Stimulated activated CD8-positive, alpha-beta memory T cell treated with anti-CD3 and anti-CD28 coated beads, Interleukin-7, amount 100 ng/mL, for 24 hours (primary cell): ENCODE results near the gene UBQLN2.
"Not testable (repeated sequence)": the region's sequence is repeated elsewhere in the genome, so short reads cannot be mapped to it uniquely, and the experiment has no call there.

Source experiments
- DNase-seq: peaks from one replicate; pipeline ENCODE4 v3.0.0-alpha.2; 2020; ENCODE audit warnings: low read depth

The UBQLN2 gene

GRCh38 chrX:56563231-56564161, at the start of gene UBQLN2:
TSS of gene UBQLN2 (plus strand) at chrX:56563627. CDS start at chrX:56563874, 247 bp downstream.
- peak; percentile 50 for DNase-seq

DNA sequence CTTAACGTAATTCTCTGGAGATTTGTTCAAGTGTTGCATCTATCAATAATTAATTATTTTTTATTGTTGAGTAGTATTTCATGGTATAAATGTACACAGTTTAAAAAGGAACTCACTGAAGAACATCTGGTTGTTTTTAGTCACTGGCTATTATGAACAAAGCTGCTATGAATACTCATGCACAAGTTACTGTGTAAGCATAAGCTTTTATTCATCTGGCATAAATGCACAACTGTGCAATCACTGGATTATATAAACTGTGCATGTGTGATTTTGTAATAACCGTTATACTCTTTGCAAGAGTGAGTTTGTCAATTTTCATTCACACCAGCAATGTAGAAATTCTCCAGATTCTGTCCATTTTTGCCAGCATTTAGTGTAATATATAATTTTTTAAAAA, 43.8 kb upstream of the UBQLN2 start:
- no peak for DNase-seq

DNA sequence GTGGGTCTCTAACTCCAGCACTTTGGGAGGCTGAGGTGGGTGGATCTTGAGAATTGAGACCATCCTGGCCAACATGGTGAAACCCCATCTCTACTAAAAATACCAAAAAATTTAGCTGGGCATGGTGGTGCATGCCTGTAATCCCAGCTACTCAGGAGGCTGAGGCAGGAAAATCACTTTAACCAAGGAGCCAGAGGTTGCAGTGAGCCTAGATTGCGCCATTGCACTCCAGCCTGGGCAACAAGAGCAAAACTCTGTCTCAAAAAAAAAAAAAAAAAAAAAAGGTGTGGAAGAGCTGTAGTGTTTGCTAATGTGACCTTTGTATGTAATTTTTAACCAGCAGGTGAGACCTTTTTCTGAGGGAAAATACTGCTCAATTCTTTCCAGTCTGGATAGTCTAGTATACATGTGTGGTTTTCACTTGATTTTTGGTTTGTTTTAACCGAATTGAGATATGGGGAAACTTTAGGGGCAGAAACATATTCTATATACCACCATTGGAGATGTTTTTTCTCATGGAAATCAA, 33.9 kb upstream of the UBQLN2 start:
- not testable (repeated sequence) for DNase-seq

DNA sequence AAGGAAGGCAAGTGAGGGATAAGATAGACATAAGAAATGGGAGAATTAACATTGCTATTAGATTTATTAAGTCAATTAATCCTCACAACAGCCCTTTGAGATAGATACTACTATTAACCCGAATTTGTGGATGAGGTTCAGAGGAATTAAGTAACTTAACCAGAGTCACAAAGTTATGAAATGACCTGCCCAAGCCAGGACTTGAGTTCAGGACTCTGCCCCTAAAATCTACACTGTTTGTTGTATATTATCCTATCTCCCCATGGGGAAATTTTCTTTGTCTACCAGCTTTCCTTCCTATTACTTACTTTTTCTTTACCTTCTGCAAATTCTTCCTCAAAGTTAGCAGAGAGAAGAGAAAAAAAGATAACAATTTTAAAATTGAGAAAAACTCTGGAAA, 33.4 kb upstream of the UBQLN2 start:
- no peak for DNase-seq

- no peak for DNase-seq
These were observed 12.8 kb upstream of the UBQLN2 start for GRCh38 chrX:56550667-56551066.

DNA sequence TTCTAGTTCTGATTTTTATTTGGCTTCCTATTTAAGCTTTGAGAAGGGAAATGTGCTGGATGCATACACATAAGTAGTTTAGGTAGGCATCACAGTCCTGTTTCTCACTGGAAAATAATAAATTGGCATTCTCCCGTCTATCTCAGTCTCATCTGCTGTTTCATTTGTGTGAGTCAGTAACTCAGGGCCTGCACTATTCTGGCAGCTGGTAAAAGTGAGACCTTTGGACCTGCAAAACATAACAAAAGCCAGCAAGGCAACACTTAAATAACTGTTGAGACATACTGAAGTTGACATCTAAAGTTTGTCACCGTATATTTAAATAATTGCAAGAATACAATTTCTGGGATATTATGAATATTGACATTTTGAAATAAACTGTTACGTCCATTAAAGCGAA, 8.6 kb upstream of the UBQLN2 start:
- no peak for DNase-seq

GRCh38 chrX:56557376-56557929, 6.0 kb upstream of the UBQLN2 start:
- no peak for DNase-seq

DNA sequence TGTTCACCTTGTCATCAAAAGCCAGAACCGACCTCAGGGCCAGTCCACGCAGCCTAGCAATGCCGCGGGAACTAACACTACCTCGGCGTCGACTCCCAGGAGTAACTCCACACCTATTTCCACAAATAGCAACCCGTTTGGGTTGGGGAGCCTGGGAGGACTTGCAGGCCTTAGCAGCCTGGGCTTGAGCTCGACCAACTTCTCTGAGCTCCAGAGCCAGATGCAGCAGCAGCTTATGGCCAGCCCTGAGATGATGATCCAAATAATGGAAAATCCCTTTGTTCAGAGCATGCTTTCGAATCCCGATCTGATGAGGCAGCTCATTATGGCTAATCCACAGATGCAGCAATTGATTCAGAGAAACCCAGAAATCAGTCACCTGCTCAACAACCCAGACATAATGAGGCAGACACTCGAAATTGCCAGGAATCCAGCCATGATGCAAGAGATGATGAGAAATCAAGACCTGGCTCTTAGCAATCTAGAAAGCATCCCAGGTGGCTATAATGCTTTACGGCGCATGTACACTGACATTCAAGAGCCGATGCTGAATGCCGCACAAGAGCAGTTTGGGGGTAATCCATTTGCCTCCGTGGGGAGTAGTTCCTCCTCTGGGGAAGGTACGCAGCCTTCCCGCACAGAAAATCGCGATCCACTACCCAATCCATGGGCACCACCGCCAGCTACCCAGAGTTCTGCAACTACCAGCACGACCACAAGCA, 898 bp downstream of the UBQLN2 start:
- DNase-seq: no peak

- no peak for DNase-seq
These were observed 1.8 kb downstream of the UBQLN2 start for GRCh38 chrX:56564921-56565840.

- no peak for DNase-seq
These were observed 6.1 kb downstream of the UBQLN2 start for GRCh38 chrX:56569378-56570057.

DNA sequence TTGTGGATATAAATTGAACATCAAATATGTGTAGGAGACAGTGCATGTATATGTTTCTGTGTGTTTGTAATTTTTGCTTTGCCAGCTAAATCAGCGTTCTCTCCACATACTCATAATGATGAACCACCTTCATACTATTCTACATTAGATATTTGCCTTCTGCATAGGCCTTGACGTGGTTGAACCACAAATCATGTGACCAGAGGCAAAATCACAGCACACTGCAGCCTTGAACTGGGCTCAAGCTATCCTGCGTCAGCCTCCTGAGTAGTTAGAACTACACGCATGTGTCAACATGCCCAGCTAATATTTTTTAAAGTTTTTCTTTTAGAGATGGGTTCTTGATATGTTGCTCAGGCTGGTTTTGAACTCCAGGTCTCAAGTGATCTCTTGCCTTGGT, 9.5 kb downstream of the UBQLN2 start:
- DNase-seq: no peak

DNA sequence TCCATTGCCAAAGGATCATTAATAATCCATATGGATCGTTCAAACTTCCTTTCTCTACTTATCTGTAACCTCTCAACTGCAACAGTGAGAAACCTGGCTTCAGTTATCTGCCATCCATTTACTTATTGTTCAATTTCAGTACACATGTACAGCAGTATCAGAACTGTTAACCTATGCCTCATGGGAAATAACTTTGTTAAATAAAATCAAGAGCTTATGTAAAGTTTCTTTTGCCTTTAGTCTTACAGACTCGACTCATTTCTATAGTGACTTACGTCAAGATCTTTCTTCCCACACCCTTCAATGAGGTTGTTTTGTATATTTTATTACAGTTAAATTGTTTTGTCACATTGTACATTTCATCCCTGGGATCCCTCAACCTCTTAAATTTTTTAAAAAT, 11.4 kb downstream of the UBQLN2 start:
- DNase-seq: no peak

DNA sequence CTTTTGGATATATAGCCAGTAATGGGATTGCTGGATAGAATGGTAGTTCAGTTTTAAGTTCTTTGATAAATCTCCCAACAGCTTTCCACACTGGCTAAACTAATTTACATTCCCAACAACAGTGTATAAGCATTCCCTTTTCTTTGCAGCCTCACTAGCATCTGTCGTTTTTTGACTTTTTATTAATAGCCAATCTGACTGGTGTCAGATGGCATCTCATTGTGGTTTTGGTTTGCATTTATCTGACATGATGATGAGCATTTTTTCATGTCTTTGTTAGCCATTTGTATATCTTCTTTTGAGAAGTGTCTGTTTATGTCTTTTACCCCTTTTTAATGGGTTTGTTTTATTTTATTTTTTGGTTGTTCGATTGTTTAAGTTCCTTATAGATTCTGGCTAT, 13.3 kb downstream of the UBQLN2 start:
- no peak for DNase-seq

- DNase-seq: no peak
These were observed 25.2 kb downstream of the UBQLN2 start for GRCh38 chrX:56588397-56589188.

DNA sequence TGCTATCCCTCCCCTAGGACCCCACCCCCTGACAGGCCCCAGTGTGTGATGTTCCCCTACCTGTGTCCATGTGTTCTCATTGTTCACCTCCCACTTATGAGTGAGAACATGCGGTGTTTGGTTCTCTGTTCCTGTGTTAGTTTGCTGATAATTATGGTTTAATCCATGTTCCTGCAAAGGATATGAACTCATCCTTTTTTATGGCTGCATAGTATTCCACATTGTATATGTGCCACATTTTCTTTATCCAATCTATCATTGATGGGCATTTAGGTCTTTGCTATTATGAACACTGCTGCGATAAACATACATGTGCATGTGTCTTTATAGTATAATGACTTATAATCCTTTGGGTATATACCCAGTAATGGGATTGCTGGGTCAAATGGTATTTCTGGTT, 28.4 kb downstream of the UBQLN2 start:
- not testable (repeated sequence) for DNase-seq

DNA sequence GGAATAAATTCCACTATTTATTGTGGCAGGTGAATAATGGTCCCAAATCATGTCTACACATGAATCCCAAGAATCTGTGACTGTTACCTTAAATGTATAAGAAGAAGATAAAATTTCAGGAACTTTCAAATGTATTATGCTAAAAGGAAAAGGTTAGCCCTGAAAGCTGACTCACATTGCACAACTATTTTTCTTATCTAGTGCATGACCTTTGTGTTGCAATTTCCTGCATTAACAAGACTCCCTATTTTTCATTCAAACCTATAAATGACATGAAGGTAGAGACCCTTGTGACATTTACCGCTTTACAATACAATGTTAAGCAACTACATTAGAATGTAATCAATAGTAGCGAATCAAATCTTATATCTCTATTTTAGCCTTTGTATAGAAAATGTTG, 36.7 kb downstream of the UBQLN2 start:
- DNase-seq: no peak

- no peak for DNase-seq
These were observed 37.6 kb downstream of the UBQLN2 start for GRCh38 chrX:56600987-56601386.

DNA sequence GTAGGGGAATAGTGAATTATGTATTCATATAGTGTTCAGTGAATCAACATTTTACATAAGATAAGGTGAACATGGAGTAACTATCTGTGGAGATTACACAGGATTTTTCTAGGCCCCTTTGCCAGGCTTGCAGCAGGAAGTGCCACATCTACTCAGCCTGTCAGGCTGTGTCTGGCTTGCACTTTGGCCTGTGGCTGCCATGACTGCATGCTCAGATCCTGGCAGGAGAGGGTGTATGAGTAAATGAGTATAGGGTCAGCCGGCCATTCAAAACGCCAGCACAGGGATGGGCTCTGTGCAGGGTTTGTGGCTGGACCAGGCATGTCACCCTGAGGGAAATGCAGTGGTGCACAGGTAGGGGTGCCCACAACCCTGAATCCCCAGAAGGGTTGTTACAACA, 51.9 kb downstream of the UBQLN2 start:
- DNase-seq: no peak
